Activated naive CD8-positive, alpha-beta T cell treated with anti-CD3 and anti-CD28 coated beads, Interleukin-2, amount 10 ng/mL, durations not matched to agents 7 days and 5 days (primary cell): ENCODE results near the gene ZNHIT1. TPM values are rescaled to one million over a fixed set of nuclear protein-coding genes. Genes with fewer than 3 reads are reported as not detected.

Experiments
- ATAC-seq: fragments of 150-1000 bp; cut with Tn5 transposase; one replicate; pipeline ENCODE4 v1.10.0; 2021; ENCODE audit warnings: low read depth, moderate library complexity
- POLR2A ChIA-PET: fragments of 350-600 bp; sonication (Branson Sonifier 250); formaldehyde crosslinking; loops from one replicate; lab custom pipeline; 2021; ENCODE audit warnings: antibody characterized with exemption; lab: Charles Lee
- DNase-seq: peaks from one replicate; pipeline ENCODE4 v3.0.0; 2021
- H3K27ac Mint-ChIP-seq: one replicate; pipeline ENCODE4 v1.8.0; 2022; ENCODE audit warnings: mild to moderate bottlenecking, mixed read lengths
- H3K27me3 Mint-ChIP-seq: one replicate; pipeline ENCODE4 v1.8.0; 2022; ENCODE audit warnings: mild to moderate bottlenecking, moderate library complexity, mixed read lengths
- H3K36me3 Mint-ChIP-seq: one replicate; pipeline ENCODE4 v1.8.0; 2021; ENCODE audit warnings: mild to moderate bottlenecking, mixed read lengths
- H3K4me1 Mint-ChIP-seq: one replicate; pipeline ENCODE4 v1.8.0; 2021; ENCODE audit warnings: mixed read lengths
- H3K4me3 Mint-ChIP-seq: one replicate; pipeline ENCODE4 v1.8.0; 2022; ENCODE audit warnings: mild to moderate bottlenecking, moderate library complexity, mixed read lengths
- H3K9me3 Mint-ChIP-seq: one replicate; pipeline ENCODE4 v1.8.0; 2021; ENCODE audit warnings: mixed read lengths
- total RNA-seq, 2 experiments: library from RNA; stranded (reverse); gene quantifications; one replicate each; pipeline ENCODE4 v1.2.3, GENCODE V29; 2021

ZNHIT1 gene
- total RNA-seq, 2 experiments from 2014 or later, result 54.2 to 55.8 TPM

DNA sequence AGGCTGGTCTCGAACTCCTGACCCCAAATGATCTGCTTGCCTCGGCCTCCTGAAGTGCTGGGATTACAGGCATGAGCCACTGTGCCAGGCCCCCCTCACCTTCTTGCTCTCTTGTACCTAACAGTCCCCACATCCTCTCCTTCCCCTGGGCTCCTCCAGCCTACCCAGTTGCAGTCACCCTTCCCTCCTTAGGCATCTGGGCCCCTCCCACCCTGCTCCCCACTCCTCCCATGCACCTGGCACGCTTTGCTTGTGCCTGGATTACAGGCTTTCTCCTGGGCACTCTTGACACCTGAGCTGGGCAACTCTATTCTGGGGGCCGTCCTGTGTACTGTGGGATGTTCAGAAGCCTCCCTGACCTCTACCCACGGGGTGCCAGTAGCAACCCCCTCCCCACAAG, 16.7 kb downstream of the ZNHIT1 start:
- Mint-ChIP-seq H3K27ac (no peak overlapping the region), H3K36me3 (peaks cover 3% of the 10 kb centered on the region), H3K4me3 (no peak overlapping the region), H3K9me3 (no peaks in the 10 kb centered on the region), H3K27me3 (no peaks in the 10 kb centered on the region), H3K4me1 (peaks cover 1% of the 10 kb centered on the region)
- DNase-seq (no peak), ATAC-seq (no peak)
- POLR2A ChIA-PET, result no interaction called here

DNA sequence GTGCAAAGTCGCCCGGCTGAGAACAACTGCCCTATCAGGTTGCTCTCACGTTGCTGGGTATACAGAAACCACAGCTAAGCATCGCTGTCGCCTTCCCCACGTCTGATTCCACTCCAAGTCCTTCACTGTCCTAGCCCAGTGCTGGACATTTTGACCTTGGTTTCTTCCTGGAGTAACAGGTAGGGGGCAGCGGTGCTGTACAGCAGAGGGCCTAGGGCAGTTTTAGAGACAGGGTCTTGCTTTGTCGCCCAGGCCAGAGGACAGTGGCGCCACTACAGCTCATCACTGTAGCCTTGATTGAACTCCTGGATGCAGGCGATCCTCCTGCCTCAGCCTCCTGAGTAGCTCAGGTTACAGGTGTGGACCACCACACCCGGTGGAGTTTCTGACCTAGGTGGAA, 17.1 kb downstream of the ZNHIT1 start:
- Mint-ChIP-seq H3K4me1 (peaks cover 1% of the 10 kb centered on the region), H3K27ac (no peak overlapping the region), H3K9me3 (no peaks in the 10 kb centered on the region), H3K27me3 (no peaks in the 10 kb centered on the region), H3K36me3 (peaks cover 3% of the 10 kb centered on the region), H3K4me3 (no peak overlapping the region)
- POLR2A ChIA-PET, result no interaction called here
- DNase-seq (no peak), ATAC-seq (no peak)

DNA sequence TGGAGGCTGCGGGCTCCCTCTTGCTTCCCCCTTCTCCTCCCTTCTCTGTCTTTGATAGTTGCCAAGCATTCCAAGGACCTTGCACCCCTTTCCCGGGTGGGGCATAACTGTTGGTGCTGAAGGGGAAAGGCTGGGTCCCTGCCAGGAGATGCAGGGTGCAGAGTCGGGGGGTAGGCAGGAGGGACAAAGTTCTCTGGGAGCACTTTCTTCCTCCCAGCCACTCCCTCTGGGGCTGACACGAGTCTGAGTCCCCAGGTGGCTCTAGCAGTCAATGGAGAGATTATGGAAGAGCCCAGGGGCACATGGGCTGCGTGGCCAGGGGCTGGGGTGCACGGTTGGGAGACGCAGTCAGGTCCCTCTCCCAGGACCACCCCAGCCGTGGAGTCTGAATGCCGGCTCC, 17.6 kb downstream of the ZNHIT1 start:
- Mint-ChIP-seq H3K4me3 (no peak overlapping the region), H3K4me1 (peaks cover 1% of the 10 kb centered on the region), H3K36me3 (peaks cover 2% of the 10 kb centered on the region), H3K27ac (no peak overlapping the region), H3K9me3 (no peaks in the 10 kb centered on the region), H3K27me3 (no peaks in the 10 kb centered on the region)
- DNase-seq (no peak), ATAC-seq (no peak)
- POLR2A ChIA-PET, result no interaction called here

GRCh38 chr7:101236292-101236835, 18.4 kb downstream of the ZNHIT1 start:
- Mint-ChIP-seq H3K36me3 (peaks cover 1% of the 10 kb centered on the region), H3K27ac (no peak overlapping the region), H3K4me3 (no peak overlapping the region), H3K27me3 (no peaks in the 10 kb centered on the region), H3K4me1 (peaks cover 1% of the 10 kb centered on the region), H3K9me3 (no peaks in the 10 kb centered on the region)
- ATAC-seq, result no peak
- POLR2A ChIA-PET, result no interaction called here
- no peak for DNase-seq

GRCh38 chr7:101237206-101238067, 19.5 kb downstream of the ZNHIT1 start, which contains the start of gene CLDN15:
CLDN15 (minus strand) TSS chr7:101237802; CDS start chr7:101237581, 221 bp downstream.
- Mint-ChIP-seq H3K27ac (peak within 1 kb of the TSS; percentile 73), H3K9me3 (no peaks in the 10 kb centered on the region), H3K4me3 (no peak within 1 kb of the TSS), H3K4me1 (peaks cover 1% of the 10 kb centered on the region), H3K36me3 (peaks cover 1% of the 10 kb centered on the region), H3K27me3 (no peaks in the 10 kb centered on the region)
- POLR2A ChIA-PET, result no interaction called here
- DNase-seq (no peak), ATAC-seq (no peak)

GRCh38 chr7:101238226-101239182, 20.5 kb downstream of the ZNHIT1 start:
- Mint-ChIP-seq H3K4me3 (no peak overlapping the region), H3K4me1 (peaks cover 6% of the 10 kb centered on the region), H3K36me3 (peaks cover 1% of the 10 kb centered on the region), H3K9me3 (no peaks in the 10 kb centered on the region), H3K27ac (no peak overlapping the region), H3K27me3 (no peaks in the 10 kb centered on the region)
- DNase-seq (no peak), ATAC-seq (no peak)
- POLR2A ChIA-PET, result no interaction called here

GRCh38 chr7:101239191-101239950, 21.4 kb downstream of the ZNHIT1 start:
- DNase-seq, result no peak
- Mint-ChIP-seq H3K4me3 (no peak overlapping the region), H3K36me3 (peaks cover 1% of the 10 kb centered on the region), H3K27me3 (no peaks in the 10 kb centered on the region), H3K9me3 (no peaks in the 10 kb centered on the region), H3K4me1 (peaks cover 10% of the 10 kb centered on the region), H3K27ac (no peak overlapping the region)
- POLR2A ChIA-PET, result no interaction called here
- ATAC-seq, result no peak

- Mint-ChIP-seq H3K9me3 (no peaks in the 10 kb centered on the region), H3K27me3 (no peaks in the 10 kb centered on the region), H3K36me3 (peaks cover 1% of the 10 kb centered on the region), H3K4me1 (peaks cover 10% of the 10 kb centered on the region), H3K27ac (no peak overlapping the region), H3K4me3 (no peak overlapping the region)
- DNase-seq (no peak), ATAC-seq (no peak)
- POLR2A ChIA-PET, result no interaction called here
These were observed 21.9 kb downstream of the ZNHIT1 start for GRCh38 chr7:101239951-101240220.

DNA sequence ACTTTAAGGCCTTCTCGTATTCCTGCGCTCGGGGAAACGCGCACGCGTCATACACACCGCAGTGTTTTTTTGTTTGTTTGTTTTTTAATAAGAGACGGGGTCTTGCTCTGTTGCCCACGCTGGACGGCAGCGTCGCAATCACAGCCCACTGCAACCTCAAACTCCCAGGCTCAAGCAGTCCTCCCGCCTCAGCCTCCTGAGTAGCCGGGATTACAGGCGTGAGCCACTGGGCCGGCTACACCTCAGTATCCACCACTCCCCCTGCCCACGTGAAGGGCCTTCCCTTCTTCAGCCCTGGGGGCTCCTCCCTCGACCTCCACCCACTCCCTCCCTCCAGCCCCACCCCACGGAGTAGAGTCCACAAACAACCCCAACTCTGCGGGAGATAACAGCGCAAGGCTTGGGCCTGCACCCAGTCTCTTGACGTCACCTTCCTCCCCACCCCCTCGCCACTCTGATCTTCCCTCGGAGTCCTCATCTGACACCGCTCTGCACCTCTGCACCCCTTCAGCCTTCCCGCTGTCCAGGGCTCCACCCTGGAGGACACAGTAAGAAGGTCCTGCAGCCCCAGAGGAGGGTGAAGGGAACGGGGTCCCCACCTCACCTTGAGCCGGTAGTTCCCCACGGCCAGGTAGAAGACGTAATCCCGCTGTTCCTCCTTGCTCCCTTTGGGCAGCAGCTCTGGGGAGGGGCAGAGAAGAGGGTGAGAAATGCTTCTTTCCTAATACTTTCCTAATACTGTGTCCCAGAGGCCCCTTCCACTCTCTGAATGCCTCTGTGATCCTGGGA, 22.5 kb downstream of the ZNHIT1 start:
- POLR2A ChIA-PET, result no interaction called here
- Mint-ChIP-seq H3K27ac (no peak overlapping the region), H3K4me1 (peaks cover 14% of the 10 kb centered on the region), H3K4me3 (no peak overlapping the region), H3K36me3 (peaks cover 1% of the 10 kb centered on the region), H3K9me3 (no peaks in the 10 kb centered on the region), H3K27me3 (no peaks in the 10 kb centered on the region)
- ATAC-seq (no peak), DNase-seq (no peak)

DNA sequence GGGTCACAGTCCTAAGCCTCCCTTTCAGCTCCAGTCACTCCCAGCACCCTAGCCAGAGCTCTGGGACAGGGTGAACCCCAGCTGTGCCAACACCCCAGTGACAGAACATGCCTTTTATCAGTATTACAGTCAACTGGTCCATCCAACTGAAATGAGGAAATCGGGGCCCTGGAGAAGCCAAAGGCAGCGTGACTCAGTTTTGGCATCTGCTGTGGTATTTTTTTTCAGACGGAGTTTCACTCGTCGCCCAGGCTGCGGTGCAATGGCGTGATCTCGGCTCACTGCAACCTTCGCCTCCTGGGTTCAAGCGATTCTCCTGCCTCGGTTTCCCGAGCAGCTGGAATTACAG, 23.0 kb downstream of the ZNHIT1 start:
- DNase-seq (no peak), ATAC-seq (no peak)
- no peaks in the 10 kb centered on the region for H3K9me3 Mint-ChIP-seq
- peaks cover 6% of the 10 kb centered on the region for H3K36me3 Mint-ChIP-seq
- H3K27ac Mint-ChIP-seq, result no peak overlapping the region
- no peak overlapping the region for H3K4me3 Mint-ChIP-seq
- POLR2A ChIA-PET, result no interaction called here
- H3K4me1 Mint-ChIP-seq, result peaks cover 20% of the 10 kb centered on the region
- no peaks in the 10 kb centered on the region for H3K27me3 Mint-ChIP-seq

GRCh38 chr7:101241443-101242349, 23.7 kb downstream of the ZNHIT1 start:
- peaks cover 6% of the 10 kb centered on the region for H3K36me3 Mint-ChIP-seq
- no peaks in the 10 kb centered on the region for H3K9me3 Mint-ChIP-seq
- DNase-seq (no peak), ATAC-seq (no peak)
- POLR2A ChIA-PET, result interaction anchor here (0.6 kb wide), 1 partner anchor 9 kb away, joined by 4 read pairs; no protein-coding TSS in a partner anchor
- H3K4me1 Mint-ChIP-seq, result peaks cover 20% of the 10 kb centered on the region
- H3K4me3 Mint-ChIP-seq, result no peak overlapping the region
- no peaks in the 10 kb centered on the region for H3K27me3 Mint-ChIP-seq
- H3K27ac Mint-ChIP-seq, result no peak overlapping the region
